T-helper 1 cell treated with Interleukin-12 subunit alpha and Interleukin-12 subunit beta and Interleukin-4 antibody, amounts not matched to agents 30 ng/mL and 1 ng/mL, for 36 hours (primary cell): Measurements from ENCODE around the gene CFD. TPM values are rescaled to one million over a fixed set of nuclear protein-coding genes. Genes with fewer than 3 reads are reported as not detected.
"Not testable (repeated sequence)": the region's sequence is repeated elsewhere in the genome, so short reads cannot be mapped to it uniquely, and the experiment has no call there.

Experiments used
- intact Hi-C: fragments of 100-400 bp; cut with micrococcal nuclease; formaldehyde crosslinking; loops from one replicate; pipeline ENCODE4 v1.15.1; 2024
- total RNA-seq: library from RNA; stranded (reverse); gene quantifications from 2 replicates; pipeline ENCODE4 v1.2.3, GENCODE V29; 2022

Gene CFD
- total RNA-seq, 1 donor from 2014 or later = 1.0 TPM

DNA sequence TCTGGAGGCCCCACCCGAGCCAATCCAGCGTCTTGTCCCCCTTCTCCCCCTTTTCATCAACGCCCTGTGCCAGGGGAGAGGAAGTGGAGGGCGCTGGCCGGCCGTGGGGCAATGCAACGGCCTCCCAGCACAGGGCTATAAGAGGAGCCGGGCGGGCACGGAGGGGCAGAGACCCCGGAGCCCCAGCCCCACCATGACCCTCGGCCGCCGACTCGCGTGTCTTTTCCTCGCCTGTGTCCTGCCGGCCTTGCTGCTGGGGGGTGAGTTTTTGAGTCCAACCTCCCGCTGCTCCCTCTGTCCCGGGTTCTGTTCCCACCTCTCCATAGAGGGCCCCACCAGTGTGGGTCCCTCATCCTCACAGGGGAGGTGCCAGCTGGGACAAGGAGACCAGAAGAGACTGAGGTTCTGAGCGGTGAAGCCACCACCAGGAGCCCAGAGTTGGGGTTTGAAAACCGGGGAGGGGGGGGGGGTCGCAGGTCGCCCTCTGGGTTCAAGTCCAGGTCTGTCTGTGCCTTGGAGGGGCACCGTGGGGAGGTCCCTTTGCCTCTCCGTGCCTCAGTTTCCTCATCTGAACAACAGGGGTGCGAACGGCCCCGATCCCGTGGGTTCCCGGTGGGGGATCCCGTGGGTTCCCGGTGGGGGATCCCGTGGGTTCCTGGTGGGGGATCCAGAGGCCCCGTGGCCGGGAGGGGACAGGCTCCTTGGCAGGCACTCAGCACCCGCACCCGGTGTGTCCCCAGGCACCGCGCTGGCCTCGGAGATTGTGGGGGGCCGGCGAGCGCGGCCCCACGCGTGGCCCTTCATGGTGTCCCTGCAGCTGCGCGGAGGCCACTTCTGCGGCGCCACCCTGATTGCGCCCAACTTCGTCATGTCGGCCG lies 7.1 kb upstream of the CFD start, which contains the start of gene ELANE:
ELANE (plus strand) TSS at position 168 of the 878 bp plus-strand sequence; CDS start at position 194, 26 bp downstream.
- intact Hi-C loops = no loop called here

DNA sequence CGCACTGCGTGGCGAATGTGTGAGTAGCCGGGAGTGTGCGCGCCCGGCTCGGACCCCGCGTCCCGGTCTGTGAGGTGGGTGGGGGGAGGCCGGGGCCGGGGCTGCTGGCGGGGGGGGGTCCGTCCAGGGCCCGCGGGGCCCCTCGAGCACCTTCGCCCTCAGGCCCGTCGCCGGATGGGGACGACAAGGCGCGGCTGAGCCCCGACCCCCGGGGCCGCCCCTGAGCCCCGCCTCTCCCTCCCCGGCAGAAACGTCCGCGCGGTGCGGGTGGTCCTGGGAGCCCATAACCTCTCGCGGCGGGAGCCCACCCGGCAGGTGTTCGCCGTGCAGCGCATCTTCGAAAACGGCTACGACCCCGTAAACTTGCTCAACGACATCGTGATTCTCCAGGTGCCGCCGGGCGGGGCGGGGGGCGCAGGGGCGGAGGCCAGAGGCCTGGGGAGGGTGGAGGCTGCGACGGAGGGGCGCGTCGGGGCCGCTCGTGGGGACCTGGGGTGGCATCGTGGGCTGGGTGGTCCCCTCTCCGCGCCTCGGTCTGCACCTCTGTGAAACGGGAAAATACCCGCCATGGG lies 6.4 kb upstream of the CFD start:
- intact Hi-C loops = no loop called here

DNA sequence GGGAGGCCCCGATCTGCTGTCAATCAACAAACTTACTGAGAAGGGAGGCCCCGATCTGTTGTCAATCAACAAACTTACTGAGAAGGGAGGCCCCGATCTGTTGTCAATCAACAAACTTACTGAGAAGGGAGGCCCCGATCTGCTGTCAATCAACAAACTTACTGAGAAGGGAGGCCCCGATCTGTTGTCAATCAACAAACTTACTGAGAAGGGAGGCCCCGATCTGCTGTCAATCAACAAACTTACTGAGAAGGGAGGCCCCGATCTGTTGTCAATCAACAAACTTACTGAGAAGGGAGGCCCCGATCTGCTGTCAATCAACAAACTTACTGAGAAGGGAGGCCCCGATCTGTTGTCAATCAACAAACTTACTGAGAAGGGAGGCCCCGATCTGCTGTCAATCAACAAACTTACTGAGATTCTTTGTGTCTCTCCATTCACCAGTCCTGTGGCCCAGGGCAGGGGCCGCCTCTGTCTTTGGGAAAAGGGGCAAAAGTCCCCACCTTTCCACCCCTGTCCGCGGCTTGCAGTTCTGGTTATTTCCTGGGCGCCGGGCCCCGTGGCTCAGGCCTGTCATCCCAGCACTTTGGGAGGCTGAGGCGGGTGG lies 5.7 kb upstream of the CFD start:
- intact Hi-C loops = not testable (repeated sequence)

DNA sequence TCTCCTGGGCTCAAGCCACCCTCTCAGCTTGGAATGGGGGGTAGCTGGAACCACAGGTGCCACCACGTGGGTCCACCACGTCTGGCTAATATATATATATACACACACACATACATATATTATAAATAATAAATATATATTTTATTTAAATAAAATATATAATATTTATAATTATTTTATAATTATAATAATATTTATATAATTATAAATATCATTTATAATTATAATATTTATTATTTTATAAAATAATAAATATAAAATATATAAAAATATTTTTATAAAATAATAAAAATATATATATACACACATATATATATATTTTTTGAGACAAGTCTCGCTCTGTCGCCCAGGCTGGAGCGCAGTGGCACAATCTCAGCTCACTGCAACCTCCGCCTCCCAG lies 4.9 kb upstream of the CFD start:
- intact Hi-C loops = no loop called here

DNA sequence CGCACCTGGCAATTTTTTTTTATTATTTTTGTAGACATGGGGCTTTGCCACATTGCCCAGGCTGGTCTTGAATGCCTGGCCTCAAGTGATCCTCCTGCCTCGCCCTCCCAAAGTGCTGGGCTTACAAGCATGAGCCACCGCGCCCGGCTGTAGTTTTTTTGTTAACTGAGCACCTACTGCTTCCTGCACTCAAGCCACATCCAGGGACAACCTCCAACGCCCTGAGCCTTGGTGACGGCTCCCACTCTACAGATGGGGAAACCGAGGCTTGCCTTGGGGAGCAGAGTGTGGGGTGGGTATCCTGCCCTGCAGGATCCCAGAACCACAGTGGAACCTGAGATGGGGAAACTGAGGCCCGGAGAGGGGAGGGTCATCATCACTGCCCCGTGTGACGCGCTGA lies 4.3 kb upstream of the CFD start:
- intact Hi-C loops = no loop called here

DNA sequence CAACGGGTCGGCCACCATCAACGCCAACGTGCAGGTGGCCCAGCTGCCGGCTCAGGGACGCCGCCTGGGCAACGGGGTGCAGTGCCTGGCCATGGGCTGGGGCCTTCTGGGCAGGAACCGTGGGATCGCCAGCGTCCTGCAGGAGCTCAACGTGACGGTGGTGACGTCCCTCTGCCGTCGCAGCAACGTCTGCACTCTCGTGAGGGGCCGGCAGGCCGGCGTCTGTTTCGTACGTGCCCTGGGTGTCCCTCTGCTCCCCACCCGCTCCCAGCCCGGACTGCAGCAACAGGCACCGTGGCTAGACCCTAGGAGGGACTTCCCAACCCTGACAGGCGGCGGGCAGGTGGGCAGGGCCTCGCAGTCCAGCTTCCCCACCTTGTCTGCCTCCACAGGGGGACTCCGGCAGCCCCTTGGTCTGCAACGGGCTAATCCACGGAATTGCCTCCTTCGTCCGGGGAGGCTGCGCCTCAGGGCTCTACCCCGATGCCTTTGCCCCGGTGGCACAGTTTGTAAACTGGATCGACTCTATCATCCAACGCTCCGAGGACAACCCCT lies 3.8 kb upstream of the CFD start:
- intact Hi-C loops = no loop called here

DNA sequence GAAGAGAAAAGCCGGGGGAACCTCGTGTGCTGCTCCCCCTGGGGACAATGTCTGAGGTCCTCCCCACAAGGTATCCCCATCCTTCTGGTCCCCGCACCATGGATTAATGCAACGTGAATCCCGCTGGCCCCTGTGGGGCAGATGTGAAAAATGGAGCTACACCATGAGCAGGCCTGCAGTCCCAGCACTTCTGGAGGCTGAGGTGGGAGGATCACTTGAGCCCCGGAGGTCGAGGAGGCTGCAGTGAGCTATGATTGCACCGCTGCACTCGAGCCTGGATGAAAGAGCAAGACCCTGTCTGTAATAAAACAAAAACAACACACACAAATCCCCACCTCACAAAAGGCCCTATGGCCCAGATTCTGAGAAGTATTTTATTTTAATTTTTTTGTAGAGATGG lies 1.2 kb upstream of the CFD start:
- intact Hi-C loops = no loop called here

DNA sequence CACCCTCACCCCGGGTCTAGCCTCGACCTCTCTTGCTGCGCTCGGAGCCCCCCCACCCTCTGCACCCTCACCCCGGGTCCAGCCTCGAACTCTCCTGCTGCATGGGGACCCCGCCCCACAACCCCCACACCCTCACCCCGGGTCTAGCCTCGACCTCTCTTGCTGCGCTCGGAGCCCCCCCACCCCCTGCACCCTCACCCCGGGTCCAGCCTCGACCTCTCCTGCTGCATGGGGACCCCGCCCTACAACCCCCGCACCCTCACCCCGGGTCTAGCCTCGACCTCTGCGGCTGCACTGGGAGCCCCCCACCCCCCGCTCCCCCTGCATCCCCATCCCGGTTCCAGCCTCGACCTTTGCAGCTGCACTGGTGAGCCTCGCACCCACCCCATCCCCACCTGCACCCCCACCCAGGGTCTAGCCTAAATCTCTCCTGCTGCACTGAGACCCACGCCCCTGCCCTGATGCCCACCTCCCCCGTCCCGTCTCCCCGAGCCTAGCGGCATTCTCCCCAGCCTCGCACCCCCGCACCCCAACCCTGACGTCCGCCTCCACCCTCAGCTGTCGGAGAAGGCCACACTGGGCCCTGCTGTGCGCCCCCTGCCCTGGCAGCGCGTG lies 1.8 kb downstream of the CFD start:
- intact Hi-C loops = no loop called here

DNA sequence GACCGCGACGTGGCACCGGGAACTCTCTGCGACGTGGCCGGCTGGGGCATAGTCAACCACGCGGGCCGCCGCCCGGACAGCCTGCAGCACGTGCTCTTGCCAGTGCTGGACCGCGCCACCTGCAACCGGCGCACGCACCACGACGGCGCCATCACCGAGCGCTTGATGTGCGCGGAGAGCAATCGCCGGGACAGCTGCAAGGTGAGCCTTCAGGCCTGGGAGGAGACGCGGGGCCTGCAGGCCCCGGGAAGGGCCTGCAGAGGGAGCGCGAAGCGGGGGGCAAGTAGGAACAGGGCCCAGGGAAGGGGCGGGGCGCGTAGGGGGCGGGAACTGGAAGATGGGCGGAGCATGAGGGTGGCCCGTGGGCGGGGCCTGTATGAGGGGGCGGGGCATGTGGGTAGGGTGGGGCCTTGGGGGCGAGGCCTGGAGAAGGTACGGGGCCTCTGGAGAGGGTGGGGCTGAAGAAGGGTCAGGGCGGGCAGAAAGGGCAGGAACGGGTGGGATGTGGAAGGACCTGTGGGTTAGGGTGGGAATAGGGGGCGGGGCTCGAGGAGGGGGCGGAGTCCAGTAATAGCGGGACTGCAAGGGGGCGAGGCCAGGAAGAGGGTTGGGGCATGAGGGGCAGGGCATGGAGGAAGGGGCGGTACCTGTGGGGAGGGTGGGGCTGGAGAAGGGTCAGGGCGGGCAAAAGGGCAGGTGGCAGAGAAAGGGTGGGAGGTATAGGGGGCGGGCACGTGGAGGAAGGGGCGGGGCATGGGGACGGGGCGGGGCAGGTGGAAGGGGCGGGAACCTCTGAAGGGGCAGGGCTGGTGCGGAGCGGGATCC lies 2.5 kb downstream of the CFD start:
- intact Hi-C loops = loop anchor here (1.0 to 2.0 kb wide), 12 partner anchors 11 to 387 kb away; partner anchors contain the start of genes ARHGAP45, MED16, MIDN and PTBP1

DNA sequence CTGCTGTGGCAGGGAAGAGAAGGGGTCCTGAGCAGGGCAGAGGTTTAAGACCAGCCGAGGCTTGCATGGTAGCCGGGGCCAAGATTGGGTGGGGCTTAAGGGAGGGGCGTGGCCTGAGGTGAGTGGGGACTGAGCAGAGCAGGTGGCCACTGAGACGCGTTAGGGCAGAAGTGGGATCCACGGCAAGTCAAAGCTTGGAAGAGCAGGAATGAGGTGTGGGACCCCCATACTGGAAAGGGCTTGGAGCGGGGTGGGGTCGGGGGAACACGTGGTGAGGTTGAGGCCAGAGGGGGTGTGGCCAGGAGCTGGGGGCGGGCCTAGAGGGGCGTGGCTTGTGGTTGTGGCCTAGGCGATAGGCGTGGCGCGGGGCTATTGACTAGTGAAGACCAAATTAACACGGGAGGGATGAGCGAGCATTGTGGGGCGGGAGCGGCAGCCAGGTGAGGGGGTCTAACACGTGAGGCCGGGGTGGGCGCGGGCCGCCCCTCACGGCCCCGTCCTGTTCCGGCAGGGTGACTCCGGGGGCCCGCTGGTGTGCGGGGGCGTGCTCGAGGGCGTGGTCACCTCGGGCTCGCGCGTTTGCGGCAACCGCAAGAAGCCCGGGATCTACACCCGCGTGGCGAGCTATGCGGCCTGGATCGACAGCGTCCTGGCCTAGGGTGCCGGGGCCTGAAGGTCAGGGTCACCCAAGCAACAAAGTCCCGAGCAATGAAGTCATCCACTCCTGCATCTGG lies 3.3 kb downstream of the CFD start:
- intact Hi-C loops = loop anchor here (1.0 to 2.0 kb wide), 12 partner anchors 11 to 386 kb away; partner anchors contain the start of genes ARHGAP45, MED16, MIDN and PTBP1

DNA sequence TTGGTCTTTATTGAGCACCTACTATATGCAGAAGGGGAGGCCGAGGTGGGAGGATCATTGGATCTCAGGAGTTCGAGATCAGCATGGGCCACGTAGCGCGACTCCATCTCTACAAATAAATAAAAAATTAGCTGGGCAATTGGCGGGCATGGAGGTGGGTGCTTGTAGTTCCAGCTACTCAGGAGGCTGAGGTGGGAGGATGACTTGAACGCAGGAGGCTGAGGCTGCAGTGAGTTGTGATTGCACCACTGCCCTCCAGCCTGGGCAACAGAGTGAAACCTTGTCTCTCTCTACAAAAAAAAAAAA lies 3.8 kb downstream of the CFD start:
- intact Hi-C loops = loop anchor here (2.0 kb wide), 6 partner anchors 46 to 386 kb away; partner anchors contain the start of genes ARHGAP45, MIDN and PTBP1

DNA sequence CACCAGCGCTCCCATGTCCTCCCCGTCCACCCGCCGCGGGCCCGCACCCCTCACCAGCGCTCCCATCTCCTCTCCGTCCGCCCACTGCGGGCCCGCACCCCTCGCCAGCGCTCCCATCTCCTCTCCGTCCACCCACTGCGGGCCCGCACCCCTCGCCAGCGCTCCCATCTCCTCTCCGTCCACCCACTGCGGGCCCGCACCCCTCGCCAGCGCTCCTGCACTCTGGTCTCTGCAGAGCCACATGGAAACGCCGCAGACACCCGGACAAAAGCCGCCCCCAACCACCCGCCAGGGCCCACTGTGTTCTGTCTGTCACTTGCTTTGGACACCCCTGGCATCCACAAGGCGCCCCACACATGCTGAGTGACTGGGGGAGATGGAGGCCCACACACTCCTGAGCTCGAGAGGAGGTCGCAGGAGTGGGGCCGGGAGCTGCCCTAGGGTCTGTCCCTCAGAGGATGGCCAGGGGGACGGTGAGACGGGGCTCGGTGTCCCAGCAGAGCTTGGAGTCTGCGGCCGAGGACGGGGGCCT lies 7.4 kb downstream of the CFD start:
- intact Hi-C loops = no loop called here

DNA sequence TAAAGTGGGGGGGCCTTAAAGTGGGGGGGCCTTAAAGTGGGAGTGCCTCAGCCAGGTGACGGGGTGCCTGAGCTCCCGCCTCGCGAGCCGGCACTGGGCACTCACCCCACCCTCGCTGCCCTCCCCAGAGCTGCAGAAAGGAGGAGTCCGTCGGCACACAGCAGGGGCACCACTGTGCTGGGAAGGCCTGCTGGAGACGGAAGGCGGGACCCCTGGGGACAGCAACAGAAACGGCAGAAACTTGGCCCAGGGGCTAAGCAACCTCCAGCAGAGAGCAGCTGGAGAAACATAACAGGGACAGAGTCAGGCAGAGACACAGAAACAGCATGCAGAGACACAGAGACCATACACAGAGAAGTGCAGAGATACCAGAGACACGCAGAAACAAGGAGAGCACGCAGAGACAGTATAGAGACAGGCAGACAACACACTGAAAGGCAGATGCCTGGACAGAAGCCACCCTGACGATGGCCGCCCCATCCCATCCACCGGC lies 7.9 kb downstream of the CFD start:
- intact Hi-C loops = no loop called here

DNA sequence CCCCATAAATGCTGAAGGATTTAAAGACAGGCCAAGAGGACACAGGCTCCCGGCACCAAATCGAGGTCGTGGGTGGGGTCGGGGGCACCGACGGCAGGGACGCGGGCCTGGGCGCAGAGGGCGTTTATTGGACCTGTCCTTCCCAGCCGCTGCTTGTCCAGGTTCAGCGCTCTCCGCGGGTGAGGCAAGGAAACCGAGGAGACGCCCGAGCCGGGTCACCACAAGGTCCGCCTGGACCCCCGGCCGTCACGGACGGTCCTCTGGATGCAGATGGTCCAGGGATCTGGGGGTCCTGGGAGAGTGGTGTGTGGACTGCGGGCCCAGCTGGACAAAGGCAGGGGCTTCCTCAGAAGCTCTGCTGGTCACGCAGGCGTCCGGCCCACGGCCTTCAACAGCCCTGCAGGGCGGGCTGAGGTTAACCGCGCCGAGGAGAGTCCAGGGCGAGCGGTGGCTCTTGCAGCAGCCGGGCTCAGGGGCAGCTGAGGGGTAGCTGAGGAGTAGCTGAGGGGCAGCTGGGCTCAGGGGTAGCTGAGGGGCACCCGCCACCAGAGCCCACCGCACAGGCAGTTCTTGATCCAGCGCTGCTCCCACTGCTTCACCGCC lies 8.5 kb downstream of the CFD start:
- intact Hi-C loops = no loop called here

DNA sequence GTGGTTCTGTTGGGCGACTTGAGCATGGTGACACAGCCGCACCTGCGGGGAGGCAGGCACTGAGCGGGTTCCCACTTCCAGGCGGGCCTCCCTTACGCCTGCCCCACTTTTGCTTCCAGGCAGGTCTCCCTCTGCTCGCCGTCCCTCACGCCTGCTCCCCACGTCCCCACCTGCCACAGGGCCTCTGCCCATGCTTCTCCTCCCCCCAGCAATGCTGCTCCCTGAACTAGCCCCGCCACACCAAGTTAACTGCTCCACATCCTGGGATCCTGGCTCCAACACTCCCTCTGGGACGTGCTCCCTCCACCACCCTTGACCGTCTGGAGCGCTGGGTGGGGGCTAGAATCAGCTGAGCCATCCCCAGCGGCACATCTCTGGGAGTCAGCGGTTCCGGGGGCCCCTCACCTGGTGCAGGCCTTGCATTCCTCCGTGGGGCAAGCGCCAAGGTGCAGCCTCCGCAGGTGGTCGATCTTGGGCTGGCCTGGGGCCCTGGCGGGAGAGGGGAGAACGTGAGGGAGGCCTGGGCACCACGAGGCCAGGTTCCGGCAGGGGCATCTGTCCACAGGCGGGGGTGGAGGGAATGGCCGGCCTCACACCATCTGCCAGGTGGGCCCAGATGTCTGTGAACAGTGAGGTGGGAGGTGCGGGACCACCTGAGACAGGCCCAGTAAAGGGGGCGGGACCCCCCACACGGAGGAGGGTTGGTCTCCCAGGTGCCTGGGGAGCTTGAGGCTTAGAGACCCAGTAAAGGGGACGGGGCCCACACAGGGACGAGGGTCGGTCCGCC lies 9.2 kb downstream of the CFD start:
- intact Hi-C loops = no loop called here

DNA sequence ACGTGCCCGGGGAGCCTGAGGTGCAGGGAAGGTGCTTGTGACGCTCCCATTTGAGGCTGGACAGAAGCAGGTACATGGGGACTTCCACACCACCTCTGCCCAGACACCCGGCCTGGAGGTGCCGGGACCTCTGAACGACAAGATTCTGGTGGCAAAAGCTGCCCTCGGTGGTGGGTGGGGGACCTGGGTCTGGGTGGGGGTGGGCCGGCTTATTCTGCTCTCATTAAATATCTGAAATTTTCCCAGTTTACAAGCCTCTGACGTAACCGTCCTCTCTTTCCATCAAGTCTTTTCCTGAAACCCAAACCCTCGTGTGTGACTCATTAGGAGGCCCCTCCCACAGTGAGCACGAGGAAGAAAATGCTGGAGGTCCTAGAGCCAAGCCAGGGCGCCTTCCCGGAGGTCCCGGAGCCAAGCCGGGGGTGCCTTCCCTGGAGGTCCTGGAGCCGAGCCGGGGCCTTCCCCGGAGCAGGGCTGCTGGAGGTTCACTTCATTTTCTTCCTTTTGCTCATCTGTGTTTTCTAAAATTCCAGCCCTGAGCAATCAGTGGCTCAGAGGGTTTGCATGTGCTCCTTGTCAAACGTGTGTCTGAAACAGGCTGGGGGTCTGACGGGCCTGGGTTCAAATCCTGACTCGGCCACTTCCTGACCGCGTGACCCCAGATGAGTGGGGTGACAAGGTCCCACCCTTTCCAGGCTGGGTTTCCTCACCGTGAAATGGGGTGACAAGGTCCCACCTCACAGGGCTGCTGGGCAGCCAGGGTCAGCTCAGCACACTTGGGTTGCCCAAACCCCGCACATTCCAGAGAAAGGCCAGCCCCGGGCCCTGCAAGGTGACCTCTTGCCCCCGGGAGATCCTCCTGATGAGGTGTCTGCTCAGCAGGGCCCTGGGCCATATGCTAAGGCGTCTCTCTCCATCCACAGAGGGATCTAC lies 10.0 kb downstream of the CFD start:
- intact Hi-C loops = no loop called here

DNA sequence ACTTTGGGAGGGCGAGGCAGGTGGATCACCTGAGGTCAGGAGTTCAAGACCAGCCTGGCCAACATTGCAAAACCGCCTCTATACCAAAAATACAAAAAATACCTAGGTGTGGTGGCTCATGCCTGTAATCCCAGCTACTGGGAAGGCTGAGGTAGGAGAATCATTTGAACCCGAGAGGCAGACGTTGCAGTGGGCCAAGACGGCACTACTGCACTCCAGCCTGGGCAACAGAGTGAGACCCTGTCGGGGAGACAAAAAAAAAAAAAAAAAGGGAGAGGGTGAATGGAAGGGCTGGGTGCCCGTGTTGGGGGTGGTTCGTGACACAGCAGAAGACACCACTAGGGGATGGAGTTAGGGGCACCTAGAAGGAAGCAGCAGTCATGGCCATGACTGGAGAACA lies 10.8 kb downstream of the CFD start:
- intact Hi-C loops = no loop called here
